Measurements from ENCODE around the gene LIN9.

The LIN9 gene

GRCh38 chr1:226287587-226287986 is 21.4 kb downstream of the LIN9 start:
- WGBS (ENCODE audit: extremely low coverage, insufficient coverage, insufficient read length) = no CpG with 5 or more reads among the region's 4 CpGs
- Histone ChIP-seq H2BK12ac (ENCODE audit: low read length) (no peak overlapping the region), H4K8ac (ENCODE audit: low read depth, low read length) (no peak overlapping the region), H3K18ac (ENCODE audit: low read length) (no peak overlapping the region), H3K9ac (ENCODE audit: low read length) (no peak overlapping the region), H4K12ac (ENCODE audit: low read depth, low read length) (no peak overlapping the region), H2AK5ac (ENCODE audit: low read length) (no peak overlapping the region), H3K23ac (ENCODE audit: low read length) (no peak overlapping the region), H3K27me3 (ENCODE audit: insufficient read depth, low read length) (no peaks in the 10 kb centered on the region), H3K4me2 (ENCODE audit: low read length) (no peak overlapping the region), H3K79me2 (ENCODE audit: control insufficient read depth, insufficient read depth, low read length, poor library complexity) (no peaks in the 10 kb centered on the region), H3K27ac (ENCODE audit: low read depth, low read length) (no peak overlapping the region), H3K9me3 (ENCODE audit: insufficient read depth, low read depth, low read length) (no peaks in the 10 kb centered on the region), H4K91ac (ENCODE audit: low read depth, low read length) (no peak overlapping the region), H2BK5ac (ENCODE audit: low read depth, low read length, poor library complexity) (no peak overlapping the region), H3K36me3 (ENCODE audit: control insufficient read depth in 1 of 2, insufficient read depth in 2 of 2, low read length in 2 of 2) (peaks cover 7 to 17% of the 10 kb centered on the region in 2 experiments), H3K14ac (ENCODE audit: low read length) (no peak overlapping the region), H3K79me1 (ENCODE audit: low read length) (no peaks in the 10 kb centered on the region), H3K4me3 (ENCODE audit: low read depth, low read length) (no peak overlapping the region), H2BK120ac (ENCODE audit: insufficient read depth, low read length, poor library complexity) (no peak overlapping the region), H2AFZ (ENCODE audit: insufficient read depth, low read length, poor library complexity) (no peak overlapping the region), H3K4ac (ENCODE audit: low read depth, low read length) (no peak overlapping the region), H3K4me1 (ENCODE audit: control insufficient read depth in 1 of 2, insufficient read depth in 2 of 2, low read length in 2 of 2) (no peaks in the 10 kb centered on the region)
- no peak for DNase-seq

DNA sequence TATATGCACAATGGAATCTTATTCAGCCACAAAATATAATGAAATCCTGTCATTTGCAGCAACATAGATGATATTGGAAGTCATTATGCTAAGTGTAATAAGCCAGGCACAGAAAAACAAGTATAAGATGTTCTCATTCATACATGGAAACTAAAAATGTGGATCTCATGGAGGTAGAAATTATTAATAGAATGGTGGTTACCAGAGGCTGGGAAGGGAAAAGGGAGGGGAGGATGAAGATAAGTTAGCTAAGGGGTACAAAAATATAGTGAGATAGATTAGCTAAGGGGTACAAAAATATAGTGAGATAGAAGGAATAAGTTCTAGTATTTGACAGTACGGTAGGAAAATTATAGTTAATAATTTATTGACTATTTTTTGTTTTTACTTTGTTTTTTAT is 27.9 kb downstream of the LIN9 start:
- Histone ChIP-seq H3K27ac (ENCODE audit: low read depth, low read length) (no peak overlapping the region), H4K91ac (ENCODE audit: low read depth, low read length) (no peak overlapping the region), H2AFZ (ENCODE audit: insufficient read depth, low read length, poor library complexity) (no peak overlapping the region), H2BK5ac (ENCODE audit: low read depth, low read length, poor library complexity) (no peak overlapping the region), H3K4me2 (ENCODE audit: low read length) (no peak overlapping the region), H3K18ac (ENCODE audit: low read length) (no peak overlapping the region), H3K27me3 (ENCODE audit: insufficient read depth, low read length) (no peaks in the 10 kb centered on the region), H3K23ac (ENCODE audit: low read length) (no peak overlapping the region), H3K79me2 (ENCODE audit: control insufficient read depth, insufficient read depth, low read length, poor library complexity) (no peaks in the 10 kb centered on the region), H2BK12ac (ENCODE audit: low read length) (no peak overlapping the region), H3K4ac (ENCODE audit: low read depth, low read length) (no peak overlapping the region), H2BK120ac (ENCODE audit: insufficient read depth, low read length, poor library complexity) (no peak overlapping the region), H3K14ac (ENCODE audit: low read length) (no peak overlapping the region), H4K12ac (ENCODE audit: low read depth, low read length) (no peak overlapping the region), H3K9me3 (ENCODE audit: insufficient read depth, low read depth, low read length) (no peaks in the 10 kb centered on the region), H3K36me3 (ENCODE audit: control insufficient read depth in 1 of 2, insufficient read depth in 2 of 2, low read length in 2 of 2) (peaks cover 1 to 5% of the 10 kb centered on the region in 2 experiments), H4K8ac (ENCODE audit: low read depth, low read length) (no peak overlapping the region), H3K4me3 (ENCODE audit: low read depth, low read length) (no peak overlapping the region), H3K4me1 (ENCODE audit: control insufficient read depth in 1 of 2, insufficient read depth in 2 of 2, low read length in 2 of 2) (no peaks in the 10 kb centered on the region), H3K79me1 (ENCODE audit: low read length) (no peaks in the 10 kb centered on the region), H2AK5ac (ENCODE audit: low read length) (no peak overlapping the region), H3K9ac (ENCODE audit: low read length) (no peak overlapping the region)
- no CpG with 5 or more reads among the region's 1 CpG for WGBS (ENCODE audit: extremely low coverage, insufficient coverage, insufficient read length)
- no peak for DNase-seq

DNA sequence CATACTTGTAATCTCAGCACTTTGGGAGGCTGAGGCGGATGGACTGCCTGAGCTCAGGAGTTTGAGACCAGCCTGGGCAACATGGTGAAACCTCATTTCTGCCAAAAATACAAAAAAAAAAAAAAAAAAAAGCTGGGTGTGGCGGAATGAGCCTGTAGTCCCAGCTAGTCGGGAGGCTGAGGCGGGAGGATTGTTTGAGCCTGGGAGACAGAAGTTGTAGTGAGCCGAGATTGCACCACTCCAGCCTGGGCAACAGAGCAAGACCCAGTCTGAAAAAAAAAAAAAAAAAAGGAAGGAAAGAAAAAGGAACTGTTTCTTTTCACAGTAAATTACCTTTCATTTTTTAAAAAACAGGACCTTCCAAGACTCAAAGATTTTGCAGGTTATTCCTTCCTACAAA is 29.5 kb downstream of the LIN9 start:
- no peak overlapping the region for H3K4ac ChIP-seq (ENCODE audit: low read depth, low read length)
- no peak overlapping the region for H2BK12ac ChIP-seq (ENCODE audit: low read length)
- no peaks in the 10 kb centered on the region for H3K79me2 ChIP-seq (ENCODE audit: control insufficient read depth, insufficient read depth, low read length, poor library complexity)
- no peaks in the 10 kb centered on the region for H3K79me1 ChIP-seq (ENCODE audit: low read length)
- no peak overlapping the region for H3K4me2 ChIP-seq (ENCODE audit: low read length)
- no peak overlapping the region for H2AK5ac ChIP-seq (ENCODE audit: low read length)
- no peak overlapping the region for H3K27ac ChIP-seq (ENCODE audit: low read depth, low read length)
- H3K18ac ChIP-seq (ENCODE audit: low read length) = no peak overlapping the region
- H3K36me3 ChIP-seq (ENCODE audit: control insufficient read depth in 1 of 2, insufficient read depth in 2 of 2, low read length in 2 of 2) = peaks cover 0 to 11% of the 10 kb centered on the region in 2 experiments
- H3K4me3 ChIP-seq (ENCODE audit: low read depth, low read length) = no peak overlapping the region
- no peak overlapping the region for H2BK120ac ChIP-seq (ENCODE audit: insufficient read depth, low read length, poor library complexity)
- H2BK5ac ChIP-seq (ENCODE audit: low read depth, low read length, poor library complexity) = no peak overlapping the region
- no peak overlapping the region for H3K23ac ChIP-seq (ENCODE audit: low read length)
- H4K91ac ChIP-seq (ENCODE audit: low read depth, low read length) = no peak overlapping the region
- no peaks in the 10 kb centered on the region for H3K9me3 ChIP-seq (ENCODE audit: insufficient read depth, low read depth, low read length)
- no peak overlapping the region for H3K9ac ChIP-seq (ENCODE audit: low read length)
- no peaks in the 10 kb centered on the region for H3K27me3 ChIP-seq (ENCODE audit: insufficient read depth, low read length)
- no peak overlapping the region for H2AFZ ChIP-seq (ENCODE audit: insufficient read depth, low read length, poor library complexity)
- DNase-seq = no peak
- no CpG with 5 or more reads among the region's 5 CpGs for WGBS (ENCODE audit: extremely low coverage, insufficient coverage, insufficient read length)
- no peak overlapping the region for H4K12ac ChIP-seq (ENCODE audit: low read depth, low read length)
- no peaks in the 10 kb centered on the region for H3K4me1 ChIP-seq (ENCODE audit: control insufficient read depth in 1 of 2, insufficient read depth in 2 of 2, low read length in 2 of 2)
- no peak overlapping the region for H3K14ac ChIP-seq (ENCODE audit: low read length)
- H4K8ac ChIP-seq (ENCODE audit: low read depth, low read length) = no peak overlapping the region

- no peak overlapping the region for H2BK120ac ChIP-seq (ENCODE audit: insufficient read depth, low read length, poor library complexity)
- H3K9ac ChIP-seq (ENCODE audit: low read length) = no peak overlapping the region
- H4K8ac ChIP-seq (ENCODE audit: low read depth, low read length) = no peak overlapping the region
- no peaks in the 10 kb centered on the region for H3K9me3 ChIP-seq (ENCODE audit: insufficient read depth, low read depth, low read length)
- H3K36me3 ChIP-seq (ENCODE audit: control insufficient read depth in 1 of 2, insufficient read depth in 2 of 2, low read length in 2 of 2) = peaks cover 0 to 8% of the 10 kb centered on the region in 2 experiments
- no peaks in the 10 kb centered on the region for H3K27me3 ChIP-seq (ENCODE audit: insufficient read depth, low read length)
- H2BK5ac ChIP-seq (ENCODE audit: low read depth, low read length, poor library complexity) = no peak overlapping the region
- no peak overlapping the region for H4K91ac ChIP-seq (ENCODE audit: low read depth, low read length)
- no peak overlapping the region for H3K23ac ChIP-seq (ENCODE audit: low read length)
- no peak overlapping the region for H4K12ac ChIP-seq (ENCODE audit: low read depth, low read length)
- H3K18ac ChIP-seq (ENCODE audit: low read length) = no peak overlapping the region
- no peak overlapping the region for H2BK12ac ChIP-seq (ENCODE audit: low read length)
- peak in 1 of 2 donors; percentile 9 for DNase-seq
- H2AFZ ChIP-seq (ENCODE audit: insufficient read depth, low read length, poor library complexity) = no peak overlapping the region
- H3K4me2 ChIP-seq (ENCODE audit: low read length) = no peak overlapping the region
- H3K14ac ChIP-seq (ENCODE audit: low read length) = no peak overlapping the region
- peaks cover under 1% of the 10 kb centered on the region for H3K79me2 ChIP-seq (ENCODE audit: control insufficient read depth, insufficient read depth, low read length, poor library complexity)
- WGBS (ENCODE audit: extremely low coverage, insufficient coverage, insufficient read length) = no CpG with 5 or more reads among the region's 8 CpGs
- H3K27ac ChIP-seq (ENCODE audit: low read depth, low read length) = no peak overlapping the region
- no peak overlapping the region for H3K4ac ChIP-seq (ENCODE audit: low read depth, low read length)
- peaks cover 3 to 5% of the 10 kb centered on the region in 2 experiments for H3K4me1 ChIP-seq (ENCODE audit: control insufficient read depth in 1 of 2, insufficient read depth in 2 of 2, low read length in 2 of 2)
- H3K79me1 ChIP-seq (ENCODE audit: low read length) = peaks cover 9% of the 10 kb centered on the region
- H2AK5ac ChIP-seq (ENCODE audit: low read length) = no peak overlapping the region
- no peak overlapping the region for H3K4me3 ChIP-seq (ENCODE audit: low read depth, low read length)
These were observed 31.1 kb downstream of the LIN9 start for GRCh38 chr1:226277897-226278296.

Measured in trophoblast cell (in vitro differentiated cells and primary cell).